Liver (tissue), 3 donors: ENCODE measurements around the gene AKT3.

Experiments
- ATF3 ChIP-seq: IDR thresholded peaks from 2 replicates; pipeline ENCODE4 v1.6.1; 2016; ENCODE audit warnings: antibody characterized with exemption
- CTCF ChIP-seq: fragments of 150-350 bp; IDR thresholded peaks from 2 replicates; pipeline ENCODE4 v1.5.1; 2017; ENCODE audit warnings: improper control_type of control experiment, low read depth, low read length; ENCODE audit not compliant: missing input control
- EGR1 ChIP-seq, 2 donors: IDR thresholded peaks; 2 replicates each; pipeline ENCODE4 v1.6.1; 2016 to 2018; ENCODE audit warnings: antibody characterized with exemption in 2 of 2, low read depth in 2 of 2
- FOXA1 ChIP-seq: IDR thresholded peaks from 2 replicates; pipeline ENCODE4 v1.6.1; 2016; ENCODE audit warnings: antibody characterized with exemption
- FOXA2 ChIP-seq: IDR thresholded peaks from 2 replicates; pipeline ENCODE4 v1.6.1; 2016; ENCODE audit warnings: antibody characterized with exemption
- JUND ChIP-seq, 2 donors: IDR thresholded peaks; 2 replicates each; pipeline ENCODE4 v1.6.1; 2016; ENCODE audit warnings: antibody characterized with exemption in 2 of 2
- RAD21 ChIP-seq, 2 donors: IDR thresholded peaks; 2 replicates each; pipeline ENCODE4 v1.6.1; 2016; ENCODE audit warnings: antibody characterized with exemption in 2 of 2, mild to moderate bottlenecking in 2 of 2
- REST ChIP-seq: IDR thresholded peaks from 2 replicates; pipeline ENCODE4 v1.6.1; 2016; ENCODE audit warnings: antibody characterized with exemption, mild to moderate bottlenecking
- SP1 ChIP-seq: IDR thresholded peaks from 2 replicates; pipeline ENCODE4 v1.6.1; 2018; ENCODE audit warnings: antibody characterized with exemption, mild to moderate bottlenecking
- TAF1 ChIP-seq: conservative IDR thresholded peaks from 2 replicates; pipeline ENCODE4 v1.6.1; 2016; ENCODE audit warnings: antibody characterized with exemption, mild to moderate bottlenecking
- TF ChIP-seq, protein P1 (sequence below): IDR thresholded peaks from 2 replicates; pipeline ENCODE4 v1.6.1; 2016; ENCODE audit warnings: antibody characterized with exemption
- TF ChIP-seq, protein P2 (sequence below): IDR thresholded peaks from 2 replicates; pipeline ENCODE4 v1.6.1; 2016; ENCODE audit warnings: antibody characterized with exemption
- donor health status: healthy.
- donor health status: healthy.

GRCh38 chr1:243525085-243525487 lies 325.0 kb downstream of the AKT3 start:
- TF ChIP-seq REST = no peak
- no peak for TF ChIP-seq JUND (IDR thresholded peaks at IDR 0.05)
- TF ChIP-seq CTCF = no peak
- TF ChIP-seq, protein P1, sequence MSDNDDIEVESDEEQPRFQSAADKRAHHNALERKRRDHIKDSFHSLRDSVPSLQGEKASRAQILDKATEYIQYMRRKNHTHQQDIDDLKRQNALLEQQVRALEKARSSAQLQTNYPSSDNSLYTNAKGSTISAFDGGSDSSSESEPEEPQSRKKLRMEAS = no peak
- no peak for TF ChIP-seq SP1
- TF ChIP-seq RAD21 (IDR thresholded peaks at IDR 0.05) = no peak
- TF ChIP-seq, protein P2, sequence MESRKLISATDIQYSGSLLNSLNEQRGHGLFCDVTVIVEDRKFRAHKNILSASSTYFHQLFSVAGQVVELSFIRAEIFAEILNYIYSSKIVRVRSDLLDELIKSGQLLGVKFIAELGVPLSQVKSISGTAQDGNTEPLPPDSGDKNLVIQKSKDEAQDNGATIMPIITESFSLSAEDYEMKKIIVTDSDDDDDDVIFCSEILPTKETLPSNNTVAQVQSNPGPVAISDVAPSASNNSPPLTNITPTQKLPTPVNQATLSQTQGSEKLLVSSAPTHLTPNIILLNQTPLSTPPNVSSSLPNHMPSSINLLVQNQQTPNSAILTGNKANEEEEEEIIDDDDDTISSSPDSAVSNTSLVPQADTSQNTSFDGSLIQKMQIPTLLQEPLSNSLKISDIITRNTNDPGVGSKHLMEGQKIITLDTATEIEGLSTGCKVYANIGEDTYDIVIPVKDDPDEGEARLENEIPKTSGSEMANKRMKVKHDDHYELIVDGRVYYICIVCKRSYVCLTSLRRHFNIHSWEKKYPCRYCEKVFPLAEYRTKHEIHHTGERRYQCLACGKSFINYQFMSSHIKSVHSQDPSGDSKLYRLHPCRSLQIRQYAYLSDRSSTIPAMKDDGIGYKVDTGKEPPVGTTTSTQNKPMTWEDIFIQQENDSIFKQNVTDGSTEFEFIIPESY = no peak
- no peak for TF ChIP-seq ATF3
- no peak for TF ChIP-seq EGR1 (IDR thresholded peaks at IDR 0.05; ENCODE audit: low read depth in 2 of 2)
- TF ChIP-seq FOXA2 = no peak
- TF ChIP-seq FOXA1 = no peak
- TF ChIP-seq TAF1 = no peak
